GM12878 (cell line): ENCODE data around the gene IGLL5. TPM values are rescaled to one million over a fixed set of nuclear protein-coding genes. Genes with fewer than 3 reads are reported as not detected.

Experiments
- ATAC-seq: fragments of 200-7000 bp; cut with Tn5 transposase; 3 replicates; pipeline ENCODE4 v1.9.1; 2020; ENCODE audit warnings: mild to moderate bottlenecking, moderate library complexity
- BruUV-seq: library from RNA; stranded (reverse); fragments of 400-500 nt; replicated peaks from 2 replicates; lab custom pipeline; 2021; lab: Mats Ljungman, UMichigan
- CTCF ChIA-PET: fragments of 300-600 bp; sonication (Branson Sonifier 250); formaldehyde crosslinking; extraction: SDS; loops from one replicate; lab custom pipeline; 2021; ENCODE audit warnings: inconsistent platforms; lab: Yijun Ruan, JAX
- POLR2A ChIA-PET: fragments of 350-600 bp; formaldehyde crosslinking; extraction: SDS; loops from one replicate; lab custom pipeline; 2021; ENCODE audit warnings: inconsistent platforms; lab: Charles Lee
- RAD21 ChIA-PET: fragments of 300-600 bp; sonication (Branson Sonifier 250); formaldehyde crosslinking; loops from one replicate; lab custom pipeline; 2023; ENCODE audit warnings: antibody characterized with exemption; ENCODE audit not compliant: unreplicated experiment; lab: Charles Lee
- SMC1A ChIA-PET: fragments of 300-600 bp; sonication (Branson Sonifier 250); formaldehyde crosslinking; loops from one replicate; lab custom pipeline; 2023; ENCODE audit not compliant: unreplicated experiment, uncharacterized antibody; lab: Charles Lee
- DNase-seq: peaks from one replicate; pipeline ENCODE4 v3.0.0-alpha.2; 2011; ENCODE audit warnings: low read depth, low spot score
- FAIRE-seq: peaks from 3 replicates; lab custom pipeline; 2011; peaks lifted over from hg19 to GRCh38; lab: Jason Lieb, UNC
- H2AFZ ChIP-seq: 2 replicates; pipeline ENCODE4 v1.6.0; 2011; ENCODE audit warnings: low read depth, low read length, control low read depth; ENCODE audit not compliant: control insufficient read depth
- H3K27ac ChIP-seq: 2 replicates; pipeline ENCODE4 v1.5.1; 2011; ENCODE audit warnings: control low read depth; ENCODE audit not compliant: control insufficient read depth, insufficient read depth
- H3K27me3 ChIP-seq, 2 experiments: replicated peaks in 1 of 2; 2 replicates each; pipeline versions ENCODE4 v1.6.0 to v1.6.1; 2011; ENCODE audit warnings: low read length in 1 of 2; ENCODE audit not compliant: control insufficient read depth in 2 of 2, insufficient read depth in 2 of 2
- H3K36me3 ChIP-seq, 2 experiments: 2 replicates each; pipeline ENCODE4 v1.5.1; 2011; ENCODE audit warnings: low read length in 1 of 2; ENCODE audit not compliant: control insufficient read depth in 2 of 2, insufficient read depth in 2 of 2
- H3K4me1 ChIP-seq: 2 replicates; pipeline ENCODE4 v1.6.1; 2011; ENCODE audit warnings: mild to moderate bottlenecking, low read length, moderate library complexity, mixed read lengths; ENCODE audit not compliant: control insufficient read depth, insufficient read depth
- H3K4me2 ChIP-seq: 2 replicates; pipeline ENCODE4 v1.6.0; 2011; ENCODE audit warnings: control low read depth; ENCODE audit not compliant: control insufficient read depth, insufficient read depth
- H3K4me3 ChIP-seq: fragments of 200-600 bp; sonication (generic); 2 replicates; pipeline ENCODE4 v1.5.1; 2016
- H3K79me2 ChIP-seq: 2 replicates; pipeline ENCODE4 v1.6.0; 2011; ENCODE audit warnings: low read length; ENCODE audit not compliant: control insufficient read depth, insufficient read depth
- H3K9ac ChIP-seq: 2 replicates; pipeline ENCODE4 v1.8.0; 2011; ENCODE audit warnings: low read length, control low read depth, mixed read lengths; ENCODE audit not compliant: control insufficient read depth, insufficient read depth
- H3K9me3 ChIP-seq: replicated peaks from 3 replicates; pipeline ENCODE4 v1.5.1; 2011; ENCODE audit warnings: mild to moderate bottlenecking, low read length; ENCODE audit not compliant: control insufficient read depth, insufficient read depth
- H4K20me1 ChIP-seq: 2 replicates; pipeline ENCODE4 v1.6.0; 2011; ENCODE audit not compliant: control insufficient read depth, insufficient read depth
- MAX ChIP-seq: IDR thresholded peaks from 2 replicates; pipeline ENCODE4 v1.6.1; 2012; ENCODE audit warnings: low read depth, low read length, improper control_type of control experiment
- MXI1 ChIP-seq: fragments of 150-350 bp; IDR thresholded peaks from 2 replicates; pipeline ENCODE4 v1.6.1; 2011; ENCODE audit warnings: low read depth, mild to moderate bottlenecking, inconsistent platforms, low read length, improper control_type of control experiment
- RCOR1 ChIP-seq: conservative IDR thresholded peaks from 2 replicates; pipeline ENCODE4 v1.6.1; 2012; ENCODE audit warnings: low read depth, low read length, improper control_type of control experiment
- SP1 ChIP-seq: IDR thresholded peaks from one replicate; pipeline ENCODE4 v1.6.1; 2011; ENCODE audit warnings: low read depth, low read length
- TCF3 ChIP-seq: IDR thresholded peaks from 2 replicates; pipeline ENCODE4 v1.6.1; 2012; ENCODE audit warnings: low read depth, mild to moderate bottlenecking, low read length, borderline replicate concordance; ENCODE audit not compliant: insufficient read depth
- TCF7 ChIP-seq: IDR thresholded peaks from 2 replicates; pipeline ENCODE4 v1.6.1; 2014; ENCODE audit warnings: antibody characterized with exemption, borderline replicate concordance
- ZNF274 ChIP-seq: IDR thresholded peaks from one replicate; pipeline ENCODE4 v1.8.0; 2011; ENCODE audit not compliant: insufficient read length, insufficient read depth
- ZZZ3 ChIP-seq: IDR thresholded peaks from 2 replicates; pipeline ENCODE4 v1.6.1; 2011; ENCODE audit warnings: low read depth; ENCODE audit not compliant: control insufficient read depth, insufficient read length
- WGBS: methylation state at CpG from one replicate; pipeline ENCODE4 v1.1.6; 2016; ENCODE audit warnings: low lambda C conversion rate; ENCODE audit not compliant: insufficient replicate concordance, insufficient coverage; ENCODE audit errors: missing lambda C conversion rate; 5-methylcytosine and 5-hydroxymethylcytosine counted together
- in situ Hi-C: fragments of 300-500 bp; cut with MboI; formaldehyde crosslinking; loops from 9 replicates; pipeline ENCODE4 v1.14.3; 2018; ENCODE audit warnings: mixed read lengths
- intact Hi-C: fragments of 100-400 bp; cut with micrococcal nuclease; formaldehyde crosslinking; loops from one replicate; pipeline ENCODE4 v1.14.2; 2022; ENCODE audit not compliant: unreplicated experiment
- polyA plus RNA-seq, 11 experiments: library from polyadenylated mRNA; depleted of rRNA in 4 of 11; unstranded in 6 of 11; stranded (reverse) in 5 of 11; fragments of >200 nt; fragmentation: Nextera tagmentation in 4 of 11; fragmentation: Illumina TruSeq in 1 of 11; extraction: Ambion mirVana in 4 of 11; extraction: Trizol in 1 of 11; gene quantifications; 1 replicate in 1 of 11; 2 replicates in 10 of 11; pipeline versions ENCODE4 v1.2.1 to v1.2.3, GENCODE V29; 2011 to 2016; ENCODE audit warnings: inconsistent platforms in 2 of 11, missing spikeins in 2 of 11, low read depth in 1 of 11
- total RNA-seq, 4 experiments: library from RNA; depleted of rRNA in 3 of 4; stranded (reverse); fragments of >200 nt in 3 of 4; fragmentation: Illumina TruSeq in 1 of 4; extraction: Trizol in 1 of 4; gene quantifications; 2 replicates each; pipeline versions ENCODE4 v1.2.1 to v1.2.3, GENCODE V29; 2013 to 2021
- TF ChIP-seq, protein P1 (sequence below): fragments of 450-650 bp; IDR thresholded peaks from 2 replicates; pipeline ENCODE4 v1.6.1; 2017; ENCODE audit warnings: mild to moderate bottlenecking, moderate library complexity
- TF ChIP-seq, protein P2 (sequence below): IDR thresholded peaks from 2 replicates; pipeline ENCODE4 v1.6.1; 2012; ENCODE audit warnings: low read depth, low read length, improper control_type of control experiment
- TF ChIP-seq, protein P3 (sequence below): fragments of 450-650 bp; formaldehyde crosslinking; IDR thresholded peaks from 2 replicates; pipeline ENCODE4 v1.4.0; 2020; ENCODE audit warnings: mild to moderate bottlenecking, moderate library complexity

IGLL5 gene
- total and polyA plus RNA-seq, 10 of the 15 experiments (the other 5 are each of a cell fraction or from before 2014, with no cell fraction given) = not detected

DNA sequence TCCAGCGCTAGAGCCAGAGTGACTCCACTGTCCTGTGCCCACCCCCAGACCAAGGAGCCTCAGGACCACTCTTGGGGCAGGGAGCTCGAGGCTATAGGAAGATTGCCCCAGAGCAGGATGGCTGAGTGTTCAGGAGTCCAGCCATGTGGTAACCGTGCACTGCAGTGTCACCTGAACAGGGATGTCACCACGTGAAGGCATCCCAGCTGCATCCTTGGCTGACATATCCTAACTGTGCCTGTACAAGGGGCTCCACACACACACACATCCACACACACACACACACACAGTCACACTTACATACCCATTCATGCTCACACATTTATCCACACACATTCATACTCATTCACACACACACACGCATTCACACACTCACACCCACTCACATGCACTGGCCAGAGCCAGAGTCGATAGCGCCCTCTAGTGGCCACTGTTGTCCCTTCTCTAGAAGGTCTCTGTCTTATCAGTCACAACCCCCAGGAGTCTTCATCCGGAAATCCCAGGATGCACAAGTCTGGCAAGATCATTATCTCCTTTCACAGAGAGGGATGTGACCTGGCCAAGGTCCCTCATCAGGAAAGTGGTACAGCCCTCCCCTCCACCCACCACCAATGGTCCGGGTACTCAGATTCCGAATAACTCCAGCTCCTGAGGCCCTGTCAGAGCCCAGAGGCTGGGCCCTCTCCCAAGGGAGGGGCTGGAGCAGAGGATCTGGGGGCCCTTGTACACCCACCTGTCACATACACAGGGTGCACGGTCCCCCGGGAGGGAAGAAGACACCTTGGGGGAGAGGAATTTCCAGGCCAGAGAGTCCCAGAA, 55.1 kb downstream of the IGLL5 start:
- Histone ChIP-seq H3K9me3 (no peaks in the 10 kb centered on the region; the same call in 2 of the 3 replicates), H3K27me3 (no peaks in the 10 kb centered on the region), H3K9ac (peak overlapping the region; percentile 79), H3K36me3 (no peaks in the 10 kb centered on the region; a peak in 1 of 4 replicates), H2AFZ (peak overlapping the region; percentile 7), H4K20me1 (no peaks in the 10 kb centered on the region), H3K4me1 (peaks cover 90% of the 10 kb centered on the region), H3K27ac (peak overlapping the region; percentile 92), H3K4me2 (peak overlapping the region; percentile 66), H3K79me2 (peaks cover 9% of the 10 kb centered on the region), H3K4me3 (no peak overlapping the region)
- ATAC-seq (peak; percentile 89), DNase-seq (peak; percentile 78), FAIRE-seq (peak; percentile 84)
- in situ Hi-C loops = loop anchor here (5.0 kb wide), 3 partner anchors 40 to 600 kb away; no protein-coding TSS in a partner anchor
- intact Hi-C loops = loop anchor here (1.0 to 5.0 kb wide), 3 partner anchors 40 to 830 kb away; no protein-coding TSS in a partner anchor
- 23% methylated on average over 12 of the region's 12 CpGs for WGBS
- RAD21 ChIA-PET = interaction anchor here (0.7 to 16.2 kb wide), 22 partner anchors 11 to 912 kb away, joined by 3 to 255 read pairs (median 6); no protein-coding TSS in a partner anchor
- CTCF ChIA-PET = interaction anchor here (0.6 to 21.7 kb wide), 20 partner anchors 8 to 1146 kb away, joined by 3 to 551 read pairs (median 4); no protein-coding TSS in a partner anchor
- POLR2A ChIA-PET = interaction anchor here (0.6 to 5.1 kb wide), 9 partner anchors 11 to 747 kb away, joined by 3 to 36 read pairs (median 21); no protein-coding TSS in a partner anchor
- BruUV-seq = no TSS peak
- SMC1A ChIA-PET = interaction anchor here (0.7 to 15.9 kb wide), 22 partner anchors 8 to 912 kb away, joined by 3 to 154 read pairs (median 6); no protein-coding TSS in a partner anchor
- TF ChIP-seq, protein P1, sequence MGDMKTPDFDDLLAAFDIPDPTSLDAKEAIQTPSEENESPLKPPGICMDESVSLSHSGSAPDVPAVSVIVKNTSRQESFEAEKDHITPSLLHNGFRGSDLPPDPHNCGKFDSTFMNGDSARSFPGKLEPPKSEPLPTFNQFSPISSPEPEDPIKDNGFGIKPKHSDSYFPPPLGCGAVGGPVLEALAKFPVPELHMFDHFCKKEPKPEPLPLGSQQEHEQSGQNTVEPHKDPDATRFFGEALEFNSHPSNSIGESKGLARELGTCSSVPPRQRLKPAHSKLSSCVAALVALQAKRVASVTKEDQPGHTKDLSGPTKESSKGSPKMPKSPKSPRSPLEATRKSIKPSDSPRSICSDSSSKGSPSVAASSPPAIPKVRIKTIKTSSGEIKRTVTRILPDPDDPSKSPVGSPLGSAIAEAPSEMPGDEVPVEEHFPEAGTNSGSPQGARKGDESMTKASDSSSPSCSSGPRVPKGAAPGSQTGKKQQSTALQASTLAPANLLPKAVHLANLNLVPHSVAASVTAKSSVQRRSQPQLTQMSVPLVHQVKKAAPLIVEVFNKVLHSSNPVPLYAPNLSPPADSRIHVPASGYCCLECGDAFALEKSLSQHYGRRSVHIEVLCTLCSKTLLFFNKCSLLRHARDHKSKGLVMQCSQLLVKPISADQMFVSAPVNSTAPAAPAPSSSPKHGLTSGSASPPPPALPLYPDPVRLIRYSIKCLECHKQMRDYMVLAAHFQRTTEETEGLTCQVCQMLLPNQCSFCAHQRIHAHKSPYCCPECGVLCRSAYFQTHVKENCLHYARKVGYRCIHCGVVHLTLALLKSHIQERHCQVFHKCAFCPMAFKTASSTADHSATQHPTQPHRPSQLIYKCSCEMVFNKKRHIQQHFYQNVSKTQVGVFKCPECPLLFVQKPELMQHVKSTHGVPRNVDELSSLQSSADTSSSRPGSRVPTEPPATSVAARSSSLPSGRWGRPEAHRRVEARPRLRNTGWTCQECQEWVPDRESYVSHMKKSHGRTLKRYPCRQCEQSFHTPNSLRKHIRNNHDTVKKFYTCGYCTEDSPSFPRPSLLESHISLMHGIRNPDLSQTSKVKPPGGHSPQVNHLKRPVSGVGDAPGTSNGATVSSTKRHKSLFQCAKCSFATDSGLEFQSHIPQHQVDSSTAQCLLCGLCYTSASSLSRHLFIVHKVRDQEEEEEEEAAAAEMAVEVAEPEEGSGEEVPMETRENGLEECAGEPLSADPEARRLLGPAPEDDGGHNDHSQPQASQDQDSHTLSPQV = no peak
- TF ChIP-seq RCOR1 = no peak
- TF ChIP-seq TCF7 = no peak
- TF ChIP-seq, protein P2, sequence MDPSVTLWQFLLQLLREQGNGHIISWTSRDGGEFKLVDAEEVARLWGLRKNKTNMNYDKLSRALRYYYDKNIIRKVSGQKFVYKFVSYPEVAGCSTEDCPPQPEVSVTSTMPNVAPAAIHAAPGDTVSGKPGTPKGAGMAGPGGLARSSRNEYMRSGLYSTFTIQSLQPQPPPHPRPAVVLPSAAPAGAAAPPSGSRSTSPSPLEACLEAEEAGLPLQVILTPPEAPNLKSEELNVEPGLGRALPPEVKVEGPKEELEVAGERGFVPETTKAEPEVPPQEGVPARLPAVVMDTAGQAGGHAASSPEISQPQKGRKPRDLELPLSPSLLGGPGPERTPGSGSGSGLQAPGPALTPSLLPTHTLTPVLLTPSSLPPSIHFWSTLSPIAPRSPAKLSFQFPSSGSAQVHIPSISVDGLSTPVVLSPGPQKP = no peak
- TF ChIP-seq SP1 = peak; percentile 29
- TF ChIP-seq ZZZ3 = no peak
- TF ChIP-seq ZNF274 = no peak
- 0 out of 2 replicates have a peak, but pooled peaks have one; percentile 63 for TF ChIP-seq MAX
- TF ChIP-seq MXI1 = no peak; the same call in 1 of the 2 replicates
- peak; percentile 48; the same call in 1 of the 2 replicates for TF ChIP-seq TCF3
- TF ChIP-seq, protein P3, sequence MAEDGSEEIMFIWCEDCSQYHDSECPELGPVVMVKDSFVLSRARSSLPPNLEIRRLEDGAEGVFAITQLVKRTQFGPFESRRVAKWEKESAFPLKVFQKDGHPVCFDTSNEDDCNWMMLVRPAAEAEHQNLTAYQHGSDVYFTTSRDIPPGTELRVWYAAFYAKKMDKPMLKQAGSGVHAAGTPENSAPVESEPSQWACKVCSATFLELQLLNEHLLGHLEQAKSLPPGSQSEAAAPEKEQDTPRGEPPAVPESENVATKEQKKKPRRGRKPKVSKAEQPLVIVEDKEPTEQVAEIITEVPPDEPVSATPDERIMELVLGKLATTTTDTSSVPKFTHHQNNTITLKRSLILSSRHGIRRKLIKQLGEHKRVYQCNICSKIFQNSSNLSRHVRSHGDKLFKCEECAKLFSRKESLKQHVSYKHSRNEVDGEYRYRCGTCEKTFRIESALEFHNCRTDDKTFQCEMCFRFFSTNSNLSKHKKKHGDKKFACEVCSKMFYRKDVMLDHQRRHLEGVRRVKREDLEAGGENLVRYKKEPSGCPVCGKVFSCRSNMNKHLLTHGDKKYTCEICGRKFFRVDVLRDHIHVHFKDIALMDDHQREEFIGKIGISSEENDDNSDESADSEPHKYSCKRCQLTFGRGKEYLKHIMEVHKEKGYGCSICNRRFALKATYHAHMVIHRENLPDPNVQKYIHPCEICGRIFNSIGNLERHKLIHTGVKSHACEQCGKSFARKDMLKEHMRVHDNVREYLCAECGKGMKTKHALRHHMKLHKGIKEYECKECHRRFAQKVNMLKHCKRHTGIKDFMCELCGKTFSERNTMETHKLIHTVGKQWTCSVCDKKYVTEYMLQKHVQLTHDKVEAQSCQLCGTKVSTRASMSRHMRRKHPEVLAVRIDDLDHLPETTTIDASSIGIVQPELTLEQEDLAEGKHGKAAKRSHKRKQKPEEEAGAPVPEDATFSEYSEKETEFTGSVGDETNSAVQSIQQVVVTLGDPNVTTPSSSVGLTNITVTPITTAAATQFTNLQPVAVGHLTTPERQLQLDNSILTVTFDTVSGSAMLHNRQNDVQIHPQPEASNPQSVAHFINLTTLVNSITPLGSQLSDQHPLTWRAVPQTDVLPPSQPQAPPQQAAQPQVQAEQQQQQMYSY (CRISPR knock-in tag) = no peak
